HepG2 (cell line): ENCODE measurements around the gene SMYD4. TPM values are rescaled to one million over a fixed set of nuclear protein-coding genes. Genes with fewer than 3 reads are reported as not detected.

ENCODE experiments used
- ATF7 ChIP-seq, 2 experiments: fragments of 450-650 bp in 1 of 2; sonication (generic) in 1 of 2; formaldehyde crosslinking in 1 of 2; IDR thresholded peaks; 2 replicates each; pipeline versions ENCODE4 v1.4.0 to v1.6.1; 2016 to 2020; ENCODE audit warnings: antibody characterized with exemption in 1 of 2, mild to moderate bottlenecking in 1 of 2, missing genetic modification reagents in 1 of 2
- CAMTA2 ChIP-seq: sonication (generic); formaldehyde crosslinking; IDR thresholded peaks from 2 replicates; pipeline ENCODE4 v1.4.0; 2020; ENCODE audit warnings: mild to moderate bottlenecking, missing genetic modification reagents, borderline replicate concordance
- HNRNPL ChIP-seq: fragments of 200-400 bp; formaldehyde crosslinking; IDR thresholded peaks from 2 replicates; pipeline ENCODE4 v1.6.1; 2017; ENCODE audit warnings: mild to moderate bottlenecking, low read depth, low read length
- KAT7 ChIP-seq: IDR thresholded peaks from 2 replicates; pipeline ENCODE4 v1.6.1; 2018; ENCODE audit warnings: borderline replicate concordance, missing compliant biosample characterization
- MIER3 ChIP-seq: IDR thresholded peaks from 2 replicates; pipeline ENCODE4 v1.6.1; 2016; ENCODE audit warnings: missing compliant biosample characterization, borderline replicate concordance
- MXD4 ChIP-seq: IDR thresholded peaks from 2 replicates; pipeline ENCODE4 v1.6.1; 2016; ENCODE audit warnings: mild to moderate bottlenecking, missing biosample characterization, missing genetic modification reagents
- PHF8 ChIP-seq: sonication (generic); formaldehyde crosslinking; IDR thresholded peaks from 2 replicates; pipeline ENCODE4 v1.5.0; 2020; ENCODE audit warnings: missing genetic modification reagents
- POLR2AphosphoS5 ChIP-seq: IDR thresholded peaks from 2 replicates; pipeline ENCODE4 v1.6.1; 2012; ENCODE audit warnings: low read depth, low read length
- POLR2G ChIP-seq: fragments of 200-400 bp; formaldehyde crosslinking; IDR thresholded peaks from 2 replicates; pipeline ENCODE4 v1.6.1; 2018; ENCODE audit warnings: mild to moderate bottlenecking, low read depth, low read length, moderate library complexity
- RFX1 ChIP-seq: fragments of 450-650 bp; IDR thresholded peaks from 2 replicates; pipeline ENCODE4 v1.6.1; 2017
- SALL2 ChIP-seq: sonication (generic); formaldehyde crosslinking; IDR thresholded peaks from 2 replicates; pipeline ENCODE4 v1.8.1; 2023; ENCODE audit warnings: mild to moderate bottlenecking, missing genetic modification reagents, inconsistent platforms
- SETDB1 ChIP-seq: sonication (generic); formaldehyde crosslinking; IDR thresholded peaks from 2 replicates; pipeline ENCODE4 v1.5.1; 2020; ENCODE audit warnings: missing genetic modification reagents, mild to moderate bottlenecking, borderline replicate concordance
- ZFP1 ChIP-seq: IDR thresholded peaks from 2 replicates; pipeline ENCODE4 v1.6.1; 2016
- ZIK1 ChIP-seq: sonication (generic); formaldehyde crosslinking; IDR thresholded peaks from 2 replicates; pipeline ENCODE4 v1.5.0; 2020; ENCODE audit warnings: mild to moderate bottlenecking, low read depth, missing genetic modification reagents, borderline replicate concordance
- ZMYM2 ChIP-seq: sonication (generic); formaldehyde crosslinking; IDR thresholded peaks from 2 replicates; pipeline ENCODE4 v1.8.0; 2022; ENCODE audit warnings: mild to moderate bottlenecking, missing genetic modification reagents
- ZNF230 ChIP-seq: sonication (generic); formaldehyde crosslinking; IDR thresholded peaks from 2 replicates; pipeline ENCODE4 v1.4.0; 2020; ENCODE audit warnings: mild to moderate bottlenecking, missing genetic modification reagents
- ZNF251 ChIP-seq: sonication (generic); formaldehyde crosslinking; IDR thresholded peaks from 2 replicates; pipeline ENCODE4 v1.9.0; 2021; ENCODE audit warnings: mild to moderate bottlenecking, missing genetic modification reagents
- ZNF615 ChIP-seq: sonication (generic); formaldehyde crosslinking; IDR thresholded peaks from 2 replicates; pipeline ENCODE4 v1.5.0; 2020; ENCODE audit warnings: mild to moderate bottlenecking, missing genetic modification reagents, borderline replicate concordance
- ZNF629 ChIP-seq: sonication (generic); formaldehyde crosslinking; conservative IDR thresholded peaks from 2 replicates; pipeline ENCODE4 v1.5.0; 2020; ENCODE audit warnings: missing genetic modification reagents
- ZSCAN31 ChIP-seq: sonication (generic); formaldehyde crosslinking; IDR thresholded peaks from 2 replicates; pipeline ENCODE4 v1.5.0; 2020; ENCODE audit warnings: low read depth, mild to moderate bottlenecking, missing genetic modification reagents
- ZZZ3 ChIP-seq: sonication (generic); formaldehyde crosslinking; IDR thresholded peaks from 2 replicates; pipeline ENCODE4 v1.4.0; 2020; ENCODE audit warnings: missing genetic modification reagents, mild to moderate bottlenecking, borderline replicate concordance
- polyA plus RNA-seq, 8 experiments: library from polyadenylated mRNA; depleted of rRNA in 3 of 8; stranded (reverse) in 7 of 8; unstranded in 1 of 8; fragments of >200 nt; fragmentation: Illumina TruSeq in 4 of 8; extraction: Trizol in 4 of 8; gene quantifications; 2 replicates each; pipeline versions ENCODE4 v1.2.1 to v1.2.3, GENCODE V29; 2011 to 2016; ENCODE audit warnings: low read depth in 4 of 8, missing spikeins in 1 of 8, mixed read lengths in 1 of 8; ENCODE audit not compliant: insufficient read depth in 1 of 8
- total RNA-seq, 5 experiments: library from RNA; depleted of rRNA; stranded (reverse); fragments of >200 nt; fragmentation: Illumina TruSeq; extraction: Trizol; gene quantifications; 2 replicates each; pipeline ENCODE4 v1.2.3, GENCODE V29; 2016; ENCODE audit warnings: low read depth in 1 of 5
- TF ChIP-seq, protein P1 (sequence below): IDR thresholded peaks from 2 replicates; pipeline ENCODE4 v1.6.1; 2016
- TF ChIP-seq, protein P2 (sequence below): sonication (generic); formaldehyde crosslinking; IDR thresholded peaks from 2 replicates; pipeline ENCODE4 v1.8.1; 2023; ENCODE audit warnings: mild to moderate bottlenecking, missing genetic modification reagents, borderline replicate concordance
- TF ChIP-seq, protein P3 (sequence below): sonication (generic); formaldehyde crosslinking; IDR thresholded peaks from 2 replicates; pipeline ENCODE4 v1.4.0; 2020; ENCODE audit warnings: missing genetic modification reagents; ENCODE audit errors: not compliant biosample characterization
- TF ChIP-seq, protein P4 (sequence below): fragments of 450-650 bp; IDR thresholded peaks from 2 replicates; pipeline ENCODE4 v1.6.1; 2017
- TF ChIP-seq, protein P5 (sequence below): sonication (generic); formaldehyde crosslinking; IDR thresholded peaks from 2 replicates; pipeline ENCODE4 v1.4.0; 2020; ENCODE audit warnings: missing genetic modification reagents

Gene SMYD4
- total and polyA plus RNA-seq, 2 of the 13 experiments (the other 11 are each of a cell fraction or from before 2014, with no cell fraction given), result 7.4 to 11.3 TPM

DNA sequence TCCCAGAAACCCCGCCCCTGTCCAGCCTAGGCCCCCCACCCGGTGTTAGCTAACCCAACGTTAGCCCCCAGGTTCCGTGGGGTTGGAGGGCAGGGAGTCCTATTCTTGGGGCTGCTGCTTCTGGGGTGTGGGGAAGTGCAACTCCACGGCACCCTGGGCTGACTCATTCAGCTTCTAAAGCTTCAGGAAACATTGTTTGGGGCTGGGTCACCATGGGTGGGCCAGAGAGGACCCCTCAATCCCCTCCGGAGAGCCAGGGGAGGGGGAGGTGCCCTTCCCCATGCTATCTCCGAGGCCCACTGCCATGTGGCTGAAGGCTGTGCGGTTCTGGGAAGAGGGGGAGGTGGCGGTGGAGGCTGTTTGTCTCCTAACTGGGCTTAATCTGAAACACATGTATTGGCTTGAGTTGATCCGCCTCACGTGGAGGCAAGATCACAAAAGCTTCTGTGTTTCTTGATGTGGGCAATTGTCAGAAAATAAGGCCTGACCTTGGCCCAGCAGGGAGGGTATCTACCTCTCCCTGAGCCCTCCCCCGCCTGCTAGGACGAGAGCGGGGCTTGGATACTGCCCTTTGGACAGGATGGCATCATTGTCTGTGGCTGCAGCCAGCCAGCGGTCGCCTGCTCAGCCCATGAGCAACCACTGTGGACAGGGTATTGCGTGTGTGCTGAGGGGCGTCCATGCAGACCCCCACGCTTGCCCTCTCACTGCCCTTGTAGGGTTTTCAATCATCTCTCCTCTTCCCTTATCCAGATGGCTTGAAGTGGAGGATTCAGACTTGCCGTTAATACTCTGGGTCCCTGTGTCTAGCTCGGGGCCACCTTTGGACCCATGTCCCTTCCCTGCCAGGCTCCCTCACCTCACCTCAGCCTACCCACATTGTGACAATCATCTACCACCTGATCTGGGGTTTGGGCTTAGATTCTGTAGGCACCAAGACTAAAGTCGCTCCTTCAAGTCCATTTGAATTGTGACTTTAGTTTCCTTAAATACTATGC is 66.5 kb downstream of the SMYD4 start (continued):
- no peak for TF ChIP-seq ZZZ3 (CRISPR knock-in tag)
- TF ChIP-seq POLR2G, result peak; percentile 95
- TF ChIP-seq, protein P1, sequence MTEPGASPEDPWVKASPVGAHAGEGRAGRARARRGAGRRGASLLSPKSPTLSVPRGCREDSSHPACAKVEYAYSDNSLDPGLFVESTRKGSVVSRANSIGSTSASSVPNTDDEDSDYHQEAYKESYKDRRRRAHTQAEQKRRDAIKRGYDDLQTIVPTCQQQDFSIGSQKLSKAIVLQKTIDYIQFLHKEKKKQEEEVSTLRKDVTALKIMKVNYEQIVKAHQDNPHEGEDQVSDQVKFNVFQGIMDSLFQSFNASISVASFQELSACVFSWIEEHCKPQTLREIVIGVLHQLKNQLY (CRISPR knock-in tag), result peak; percentile 44; the same call in 1 of the 2 replicates
- TF ChIP-seq, protein P2, sequence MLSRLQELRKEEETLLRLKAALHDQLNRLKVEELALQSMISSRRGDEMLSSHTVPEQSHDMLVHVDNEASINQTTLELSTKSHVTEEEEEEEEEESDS (CRISPR knock-in tag), result no peak
- no peak for TF ChIP-seq SETDB1 (CRISPR knock-in tag)
- TF ChIP-seq, protein P3, sequence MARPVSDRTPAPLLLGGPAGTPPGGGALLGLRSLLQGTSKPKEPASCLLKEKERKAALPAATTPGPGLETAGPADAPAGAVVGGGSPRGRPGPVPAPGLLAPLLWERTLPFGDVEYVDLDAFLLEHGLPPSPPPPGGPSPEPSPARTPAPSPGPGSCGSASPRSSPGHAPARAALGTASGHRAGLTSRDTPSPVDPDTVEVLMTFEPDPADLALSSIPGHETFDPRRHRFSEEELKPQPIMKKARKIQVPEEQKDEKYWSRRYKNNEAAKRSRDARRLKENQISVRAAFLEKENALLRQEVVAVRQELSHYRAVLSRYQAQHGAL (CRISPR knock-in tag), result no peak
- TF ChIP-seq RFX1, result no peak
- TF ChIP-seq HNRNPL, result peak; percentile 88
- peak; percentile 52; the same call in 1 of the 2 replicates for TF ChIP-seq ZNF629
- TF ChIP-seq SALL2, result no peak; the same call in 1 of the 2 replicates
- TF ChIP-seq, protein P4, sequence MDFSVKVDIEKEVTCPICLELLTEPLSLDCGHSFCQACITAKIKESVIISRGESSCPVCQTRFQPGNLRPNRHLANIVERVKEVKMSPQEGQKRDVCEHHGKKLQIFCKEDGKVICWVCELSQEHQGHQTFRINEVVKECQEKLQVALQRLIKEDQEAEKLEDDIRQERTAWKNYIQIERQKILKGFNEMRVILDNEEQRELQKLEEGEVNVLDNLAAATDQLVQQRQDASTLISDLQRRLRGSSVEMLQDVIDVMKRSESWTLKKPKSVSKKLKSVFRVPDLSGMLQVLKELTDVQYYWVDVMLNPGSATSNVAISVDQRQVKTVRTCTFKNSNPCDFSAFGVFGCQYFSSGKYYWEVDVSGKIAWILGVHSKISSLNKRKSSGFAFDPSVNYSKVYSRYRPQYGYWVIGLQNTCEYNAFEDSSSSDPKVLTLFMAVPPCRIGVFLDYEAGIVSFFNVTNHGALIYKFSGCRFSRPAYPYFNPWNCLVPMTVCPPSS, result no peak
- TF ChIP-seq POLR2AphosphoS5, result peak; percentile 77
- no peak; the same call in 1 of the 2 replicates for TF ChIP-seq CAMTA2
- TF ChIP-seq, protein P5, sequence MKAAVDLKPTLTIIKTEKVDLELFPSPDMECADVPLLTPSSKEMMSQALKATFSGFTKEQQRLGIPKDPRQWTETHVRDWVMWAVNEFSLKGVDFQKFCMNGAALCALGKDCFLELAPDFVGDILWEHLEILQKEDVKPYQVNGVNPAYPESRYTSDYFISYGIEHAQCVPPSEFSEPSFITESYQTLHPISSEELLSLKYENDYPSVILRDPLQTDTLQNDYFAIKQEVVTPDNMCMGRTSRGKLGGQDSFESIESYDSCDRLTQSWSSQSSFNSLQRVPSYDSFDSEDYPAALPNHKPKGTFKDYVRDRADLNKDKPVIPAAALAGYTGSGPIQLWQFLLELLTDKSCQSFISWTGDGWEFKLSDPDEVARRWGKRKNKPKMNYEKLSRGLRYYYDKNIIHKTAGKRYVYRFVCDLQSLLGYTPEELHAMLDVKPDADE, result no peak
- peak; percentile 39 for TF ChIP-seq PHF8 (CRISPR knock-in tag)
- TF ChIP-seq ZFP1 (CRISPR knock-in tag), result peak; percentile 71; the same call in 1 of the 2 replicates
- TF ChIP-seq ZSCAN31 (CRISPR knock-in tag), result no peak
- TF ChIP-seq ZNF230 (CRISPR knock-in tag), result no peak
- TF ChIP-seq ZMYM2 (CRISPR knock-in tag), result 0 out of 2 replicates have a peak, but pooled peaks have one; percentile 30
- TF ChIP-seq MXD4 (CRISPR knock-in tag), result peak; percentile 86; the same call in 1 of the 2 replicates
- TF ChIP-seq MIER3 (CRISPR knock-in tag), result peak; percentile 55; the same call in 1 of the 2 replicates
- no peak for TF ChIP-seq ZNF251 (CRISPR knock-in tag)
- no peak for TF ChIP-seq ZNF615 (CRISPR knock-in tag)
- peak; percentile 44; the same call in 1 of the 2 replicates for TF ChIP-seq KAT7 (CRISPR knock-in tag)
- TF ChIP-seq ZIK1, result no peak
- peak; percentile 67 for TF ChIP-seq ATF7 (IDR thresholded peaks at IDR 0.05)
- TF ChIP-seq ATF7 (CRISPR knock-in tag; IDR thresholded peaks at IDR 0.05), result peak; percentile 95
